Right atrium auricular region (tissue), 2 donors: ENCODE measurements around the gene IFT74. TPM values are rescaled to one million over a fixed set of nuclear protein-coding genes. Genes with fewer than 3 reads are reported as not detected.
"Not testable (repeated sequence)": the region's sequence is repeated elsewhere in the genome, so short reads cannot be mapped to it uniquely, and the experiment has no call there.

Experiments used
- DNase-seq: peaks from one replicate; pipeline ENCODE4 v3.0.0-alpha.2; 2019; ENCODE audit warnings: low spot score
- H3K27ac ChIP-seq, 2 donors: fragments of 200-600 bp; sonication (generic); 1 replicate in 1 of 2; 2 replicates in 1 of 2; pipeline ENCODE4 v1.5.1; 2016 to 2019
- H3K27me3 ChIP-seq, 2 donors: fragments of 200-600 bp; sonication (generic); one replicate each; pipeline versions ENCODE4 v1.5.1 to v1.6.0; 2017 to 2019
- H3K36me3 ChIP-seq: fragments of 200-600 bp; sonication (generic); one replicate; pipeline ENCODE4 v1.5.1; 2016
- H3K4me1 ChIP-seq, 2 donors: fragments of 200-600 bp; sonication (generic); one replicate each; pipeline versions ENCODE4 v1.5.1 to v1.6.0; 2017 to 2019
- H3K4me3 ChIP-seq, 2 donors: fragments of 200-600 bp; sonication (generic); 1 replicate in 1 of 2; 2 replicates in 1 of 2; pipeline ENCODE4 v1.5.1; 2017 to 2019; ENCODE audit warnings: mild to moderate bottlenecking in 1 of 2, moderate library complexity in 1 of 2
- H3K9me3 ChIP-seq, 2 donors: fragments of 200-600 bp; sonication (generic); one replicate each; pipeline ENCODE4 v1.5.1; 2019
- CTCF ChIP-seq, 2 donors: fragments of 200-600 bp; sonication (generic); IDR thresholded peaks; one replicate each; pipeline ENCODE4 v1.5.1; 2019; ENCODE audit warnings: antibody characterized with exemption in 2 of 2
- total RNA-seq, 2 donors: library from RNA; depleted of rRNA; stranded (reverse); fragments of >200 nt; gene quantifications; one replicate each; pipeline ENCODE4 v1.1.0, GENCODE V29; 2016

IFT74 gene
- total RNA-seq, 2 donors from 2014 or later = 9.0 to 10.6 TPM

DNA sequence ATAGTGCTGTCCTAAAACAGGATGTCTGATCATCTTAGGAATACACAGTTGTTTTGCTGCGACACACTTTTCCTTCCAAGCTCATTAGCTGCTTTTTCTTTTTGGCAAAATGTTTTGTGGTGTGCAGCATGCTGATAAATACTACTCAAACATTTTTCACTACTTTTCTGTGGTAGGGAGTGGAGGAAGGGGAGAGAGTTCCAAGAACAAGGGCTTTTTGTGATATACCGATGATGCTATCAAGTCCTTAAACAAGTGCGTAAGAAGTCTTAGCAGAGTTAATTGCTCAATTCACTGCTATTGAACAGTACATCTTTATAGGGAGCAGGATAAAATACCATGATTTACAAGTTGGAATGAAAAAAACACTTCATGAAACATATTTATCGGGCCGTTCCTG is 129.2 kb downstream of the IFT74 start:
- no peak for TF ChIP-seq CTCF (IDR thresholded peaks at IDR 0.05)
- Histone ChIP-seq H3K27me3 (no peaks in the 10 kb centered on the region), H3K4me1 (no peaks in the 10 kb centered on the region), H3K27ac (no peak overlapping the region), H3K36me3 (no peaks in the 10 kb centered on the region), H3K9me3 (no peaks in the 10 kb centered on the region), H3K4me3 (no peak overlapping the region)
- no peak for DNase-seq

- TF ChIP-seq CTCF (IDR thresholded peaks at IDR 0.05) = no peak
- H3K9me3 ChIP-seq = no peaks in the 10 kb centered on the region
- H3K4me1 ChIP-seq = no peaks in the 10 kb centered on the region
- H3K4me3 ChIP-seq = no peak overlapping the region
- no peaks in the 10 kb centered on the region for H3K36me3 ChIP-seq
- no peaks in the 10 kb centered on the region for H3K27me3 ChIP-seq
- no peak overlapping the region for H3K27ac ChIP-seq
- DNase-seq = no peak
Observed at GRCh38 chr9:27086818-27087680, 130.8 kb downstream of the IFT74 start.

DNA sequence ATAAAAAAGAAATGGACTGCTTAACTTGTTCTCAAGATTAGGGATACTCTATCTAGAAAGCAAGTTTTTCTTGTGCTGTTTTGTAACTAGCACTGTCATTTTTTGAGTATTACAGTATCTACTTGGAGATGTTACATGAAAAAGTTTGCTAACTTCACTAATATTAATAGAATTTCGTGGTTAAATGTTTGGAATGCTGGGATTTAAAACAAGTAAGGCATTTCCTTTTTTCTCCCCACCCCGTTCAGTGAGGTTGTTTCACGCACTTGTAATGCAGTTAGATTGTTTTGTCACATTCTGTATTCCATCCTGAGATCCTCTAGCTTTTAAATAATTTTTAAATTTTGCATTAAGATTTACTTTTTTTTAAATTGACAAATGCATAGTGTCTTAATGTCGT is 132.8 kb downstream of the IFT74 start:
- DNase-seq = no peak
- Histone ChIP-seq H3K4me1 (no peaks in the 10 kb centered on the region), H3K36me3 (no peaks in the 10 kb centered on the region), H3K9me3 (no peaks in the 10 kb centered on the region), H3K27me3 (no peaks in the 10 kb centered on the region), H3K4me3 (no peak overlapping the region), H3K27ac (no peak overlapping the region)
- no peak for TF ChIP-seq CTCF (IDR thresholded peaks at IDR 0.05)

- Histone ChIP-seq H3K27me3 (no peaks in the 10 kb centered on the region), H3K4me3 (no peak overlapping the region), H3K4me1 (peaks cover 0 to 3% of the 10 kb centered on the region in 2 donors), H3K36me3 (no peaks in the 10 kb centered on the region), H3K27ac (no peak overlapping the region), H3K9me3 (no peaks in the 10 kb centered on the region)
- no peak for TF ChIP-seq CTCF (IDR thresholded peaks at IDR 0.05)
- DNase-seq = no peak
Observed at GRCh38 chr9:27089706-27090105, 133.5 kb downstream of the IFT74 start.

DNA sequence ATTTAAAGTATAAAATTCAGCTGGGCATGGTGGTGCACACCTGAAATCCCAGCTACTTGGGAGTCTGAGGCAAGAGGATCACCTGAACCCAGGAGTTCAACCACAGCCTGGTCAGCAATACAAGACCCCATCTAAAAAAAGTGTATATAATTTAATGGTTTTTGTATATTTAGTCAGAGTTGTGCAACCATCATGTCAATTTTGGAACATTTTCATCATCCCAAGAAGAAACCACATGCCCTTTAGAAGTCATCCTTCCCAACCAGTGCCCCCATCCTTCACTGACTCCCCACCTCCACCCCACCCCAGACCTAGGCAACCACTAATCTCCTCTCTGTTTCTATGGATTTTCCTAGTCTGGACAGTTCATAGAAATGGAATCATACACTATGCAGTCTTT is 134.0 kb downstream of the IFT74 start:
- Histone ChIP-seq H3K36me3 (no peaks in the 10 kb centered on the region), H3K4me3 (no peak overlapping the region), H3K27me3 (no peaks in the 10 kb centered on the region), H3K9me3 (no peaks in the 10 kb centered on the region), H3K4me1 (peaks cover 0 to 3% of the 10 kb centered on the region in 2 donors), H3K27ac (no peak overlapping the region)
- no peak for DNase-seq
- TF ChIP-seq CTCF (IDR thresholded peaks at IDR 0.05) = no peak

DNA sequence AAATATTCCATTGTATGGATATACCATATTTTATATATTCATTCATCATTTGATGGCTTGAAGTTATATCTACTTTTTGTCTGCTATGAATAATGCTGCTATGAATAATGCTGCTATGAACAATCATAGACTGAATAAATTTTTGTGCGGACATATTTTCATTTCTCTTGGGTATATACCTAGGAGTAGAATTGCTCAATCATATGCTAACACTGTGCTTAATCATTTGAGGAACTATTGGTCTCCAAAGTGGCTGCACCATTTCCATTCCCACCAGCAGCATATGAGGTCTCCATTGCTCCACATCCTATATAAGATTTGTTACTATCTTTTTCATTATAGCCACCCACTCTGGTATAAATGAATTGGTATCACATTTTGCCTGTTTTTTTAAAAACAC is 134.5 kb downstream of the IFT74 start:
- Histone ChIP-seq H3K4me3 (no peak overlapping the region), H3K27me3 (no peaks in the 10 kb centered on the region), H3K27ac (no peak overlapping the region), H3K4me1 (peaks cover 0 to 3% of the 10 kb centered on the region in 2 donors), H3K36me3 (no peaks in the 10 kb centered on the region), H3K9me3 (no peaks in the 10 kb centered on the region)
- TF ChIP-seq CTCF (IDR thresholded peaks at IDR 0.05) = no peak
- DNase-seq = no peak

DNA sequence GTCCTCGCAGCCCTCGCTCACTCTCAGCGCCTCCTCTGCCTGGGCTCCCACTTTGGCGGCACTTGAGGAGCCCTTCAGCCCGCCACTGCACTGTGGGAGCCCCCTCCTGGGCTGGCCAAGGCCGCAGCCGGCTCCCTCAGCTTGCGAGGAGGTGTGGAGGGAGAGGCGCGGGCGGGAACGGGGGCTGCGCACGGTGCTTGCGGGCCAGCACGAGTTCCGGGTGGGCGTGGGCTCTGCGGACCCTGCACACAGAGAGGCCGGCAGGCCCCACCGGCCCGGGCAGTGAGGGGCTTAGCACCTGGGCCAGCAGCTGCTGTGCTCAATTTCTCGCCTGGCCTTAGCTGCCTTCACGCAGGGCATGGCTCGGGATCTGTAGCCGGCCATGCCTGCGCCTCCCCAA is 136.3 kb downstream of the IFT74 start:
- H3K27me3 ChIP-seq, H3K36me3 ChIP-seq, H3K4me3 ChIP-seq, DNase-seq, H3K27ac ChIP-seq, H3K4me1 ChIP-seq, H3K9me3 ChIP-seq: not testable (repeated sequence)

- not testable (repeated sequence) for DNase-seq, H3K27me3 ChIP-seq, H3K27ac ChIP-seq, H3K9me3 ChIP-seq, H3K4me1 ChIP-seq, H3K4me3 ChIP-seq, H3K36me3 ChIP-seq
Observed at GRCh38 chr9:27093384-27094067, 137.3 kb downstream of the IFT74 start.
